SW 1271 (cell line): ENCODE measurements around the gene ACOXL.
"Not testable (repeated sequence)": the region's sequence is repeated elsewhere in the genome, so short reads cannot be mapped to it uniquely, and the experiment has no call there.

ENCODE experiments used
- DNase-seq, 2 experiments: peaks; one replicate each; lab custom pipeline; 2025; lab: John Stamatoyannopoulos, UW

The ACOXL gene

DNA sequence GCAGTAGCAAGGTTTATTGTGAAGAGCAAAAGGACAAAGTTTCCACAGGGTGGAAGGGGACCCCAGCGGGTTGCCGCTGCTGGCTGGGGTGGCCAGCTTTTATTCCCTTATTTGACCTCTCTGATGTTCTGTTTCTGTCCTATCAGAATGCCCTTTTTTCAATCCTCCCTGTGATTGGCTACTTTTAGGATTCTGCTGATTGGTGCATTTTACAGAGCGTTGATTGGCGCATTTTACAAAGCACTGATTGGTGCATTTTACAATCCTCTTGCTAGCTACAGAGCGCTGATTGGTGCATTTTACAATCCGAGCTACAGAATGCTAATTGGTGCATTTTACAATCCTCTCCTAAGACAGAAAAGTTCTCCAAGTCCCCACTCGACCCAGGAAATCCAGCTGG is 123.5 kb downstream of the ACOXL start:
- not testable (repeated sequence) for DNase-seq

DNA sequence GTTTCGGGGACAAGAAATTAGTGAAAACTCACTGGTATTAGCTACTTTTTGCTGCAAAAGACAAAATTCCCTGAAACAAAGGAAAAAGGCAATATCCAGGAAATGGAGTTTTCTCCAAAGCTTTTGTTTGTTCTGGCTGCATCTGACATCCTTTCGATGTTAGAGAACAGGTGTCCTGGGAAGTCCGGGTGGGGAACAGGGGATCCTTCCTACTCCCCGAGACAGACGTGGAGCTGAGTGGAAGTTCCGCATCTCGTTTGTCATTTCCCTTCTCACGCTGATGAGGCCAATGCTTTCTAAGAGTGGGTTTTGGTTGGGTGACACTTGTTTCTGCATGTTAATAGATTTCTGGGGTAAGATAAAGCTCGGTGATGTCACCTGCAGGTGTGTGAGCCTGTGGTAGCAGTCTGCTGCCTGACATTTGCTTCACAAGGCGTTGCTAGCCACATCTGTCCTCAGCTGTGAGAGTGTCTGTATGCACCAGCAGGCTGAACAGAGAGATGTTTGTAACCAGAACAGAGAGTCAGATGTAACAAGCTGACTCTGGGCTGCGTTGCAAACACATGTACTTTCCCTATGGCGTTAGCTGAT is 125.9 kb downstream of the ACOXL start:
- DNase-seq, result no peak

DNA sequence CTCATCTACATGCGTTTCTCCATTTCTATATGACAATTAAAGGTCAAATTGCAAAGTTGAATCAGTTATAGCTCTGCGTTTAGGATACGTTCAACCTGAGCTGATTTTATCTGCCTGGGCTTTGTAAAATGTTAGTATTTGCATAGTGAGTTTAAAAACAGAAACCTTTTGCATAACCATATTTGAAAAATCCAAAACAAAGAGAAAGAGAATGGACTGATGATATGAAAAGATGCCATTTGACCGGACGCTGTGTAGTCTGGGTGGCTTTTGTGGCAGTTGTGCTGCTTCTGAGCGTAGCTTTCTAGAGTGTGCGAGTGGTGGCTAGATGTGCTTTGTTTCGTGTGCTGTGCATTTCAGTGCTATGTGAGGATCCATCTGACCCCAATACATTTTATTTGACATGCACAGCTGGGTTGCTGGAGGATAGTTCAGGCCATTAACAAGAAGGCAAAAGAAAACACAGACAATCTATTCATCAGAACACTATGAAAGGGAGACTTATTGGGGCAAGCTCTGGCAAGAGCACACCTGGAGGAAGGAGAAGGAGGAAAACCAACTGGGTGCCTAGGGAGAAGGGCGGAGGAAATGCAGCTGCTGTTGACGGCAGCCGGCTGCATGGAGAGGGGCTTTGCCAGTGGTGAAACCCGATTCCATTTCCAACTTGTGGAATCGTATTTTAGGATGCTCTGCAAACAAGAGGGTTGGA is 126.8 kb downstream of the ACOXL start:
- DNase-seq, result no peak

- no peak for DNase-seq
Measured at GRCh38 chr2:110860630-110861029, 128.3 kb downstream of the ACOXL start.

GRCh38 chr2:110861616-110862260 is 129.4 kb downstream of the ACOXL start:
- DNase-seq, result no peak

- no peak for DNase-seq
Measured at GRCh38 chr2:110863726-110864125, 131.4 kb downstream of the ACOXL start.

DNA sequence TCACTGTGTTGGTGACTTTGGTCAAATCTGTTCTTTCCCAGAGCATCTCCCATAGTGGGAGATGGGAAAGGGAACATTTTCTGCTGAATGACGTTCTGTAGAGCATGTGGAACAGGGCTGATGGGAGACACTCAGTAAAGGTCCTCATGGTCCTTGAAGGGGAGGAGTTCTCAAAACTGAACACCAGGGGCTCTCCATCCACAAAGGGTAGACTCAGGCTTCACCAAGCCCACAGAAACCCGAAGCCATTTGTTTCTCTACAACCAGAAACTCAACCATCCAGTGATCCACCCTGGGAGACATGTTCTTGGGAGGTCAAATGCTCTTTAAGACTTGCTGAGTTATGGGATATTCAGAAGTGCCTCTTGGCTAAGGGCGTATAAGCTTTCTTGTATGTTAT is 131.8 kb downstream of the ACOXL start:
- DNase-seq, result no peak

GRCh38 chr2:110864731-110865130 is 132.4 kb downstream of the ACOXL start:
- DNase-seq, result no peak

DNA sequence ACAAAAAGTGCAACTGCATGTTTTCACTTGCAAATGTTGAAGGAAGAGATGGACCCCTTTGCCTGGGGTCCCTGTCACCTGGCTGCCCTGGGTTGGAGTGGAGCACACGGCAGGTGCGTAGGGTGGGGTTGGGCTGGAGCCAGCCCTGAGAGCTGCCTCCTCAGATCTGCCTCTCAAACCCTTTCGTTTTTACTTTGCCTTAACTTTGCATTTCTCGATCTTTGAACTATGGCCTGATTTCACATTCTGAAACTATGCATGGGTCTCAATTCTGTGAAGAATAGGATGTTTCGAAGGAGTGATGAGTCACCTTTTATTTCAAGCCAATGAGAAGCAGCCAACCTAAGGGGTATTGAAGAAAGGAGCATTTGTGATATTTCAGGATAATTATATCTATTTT is 132.8 kb downstream of the ACOXL start:
- no peak for DNase-seq

GRCh38 chr2:110866045-110866444 is 133.7 kb downstream of the ACOXL start:
- DNase-seq, result no peak

DNA sequence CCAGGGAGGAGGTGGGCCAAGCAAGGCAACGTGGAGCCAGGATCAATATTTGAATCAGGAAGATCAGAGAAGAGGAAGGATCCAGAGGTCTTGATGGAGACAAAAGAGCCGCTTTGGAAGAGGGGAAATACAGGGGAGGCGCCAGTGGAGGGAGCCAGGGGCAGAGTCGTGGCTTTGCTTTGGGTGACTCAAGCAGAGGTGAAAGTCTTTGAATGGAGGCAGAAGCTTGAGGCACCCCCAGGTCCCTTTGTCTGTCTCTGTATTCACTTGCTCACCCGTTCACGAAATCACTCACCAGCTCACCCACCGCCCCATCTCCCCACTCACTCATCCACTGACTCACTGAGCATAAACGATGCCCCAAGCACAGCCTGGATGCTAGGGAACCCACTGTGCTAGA is 134.1 kb downstream of the ACOXL start:
- no peak for DNase-seq

GRCh38 chr2:110867078-110867477 is 134.7 kb downstream of the ACOXL start:
- no peak for DNase-seq

DNA sequence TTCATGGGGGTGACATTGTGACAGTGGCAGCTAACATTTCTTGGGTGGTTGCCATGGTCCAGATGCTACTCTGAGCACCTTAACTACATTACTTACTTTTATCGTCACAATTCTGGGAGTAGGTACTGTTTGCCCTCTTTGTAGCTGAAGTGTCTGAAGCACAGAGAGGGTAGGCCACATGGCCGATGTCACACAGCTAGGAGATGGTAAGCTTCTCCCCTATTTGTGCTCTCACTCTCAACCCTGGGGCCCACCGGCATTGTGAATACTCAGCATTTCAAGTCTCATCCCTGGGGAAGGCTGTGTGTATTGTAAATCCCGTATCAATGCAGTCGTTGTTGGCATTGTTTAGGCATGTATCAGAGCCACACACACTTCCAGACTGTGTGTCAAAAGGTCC is 136.6 kb downstream of the ACOXL start:
- DNase-seq, result no peak

GRCh38 chr2:110869472-110870446 is 137.4 kb downstream of the ACOXL start:
- no peak for DNase-seq

DNA sequence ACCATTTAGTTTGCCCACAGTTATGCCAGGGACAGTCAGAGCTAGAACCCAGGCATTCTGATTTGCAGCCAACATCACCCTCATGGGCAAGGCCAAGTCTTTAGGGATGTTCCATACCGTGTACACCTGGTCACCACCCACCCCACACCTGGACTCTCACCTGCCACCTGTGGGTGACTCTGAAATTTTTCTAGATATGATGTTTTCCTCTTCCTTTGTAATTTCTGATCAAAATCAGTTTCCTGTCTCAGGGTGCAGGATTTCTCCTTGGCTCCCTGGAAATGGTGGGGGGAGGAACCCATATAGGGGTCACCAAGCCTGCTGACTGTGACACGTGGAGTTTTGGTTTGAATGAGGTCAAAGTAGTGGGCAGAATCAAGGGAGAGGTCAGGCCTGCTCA is 138.2 kb downstream of the ACOXL start:
- DNase-seq, result no peak

- no peak for DNase-seq
Measured at GRCh38 chr2:110871637-110872036, 139.3 kb downstream of the ACOXL start.

GRCh38 chr2:110872521-110872920 is 140.1 kb downstream of the ACOXL start:
- DNase-seq, result no peak

- no peak for DNase-seq
Measured at GRCh38 chr2:110873056-110873502, 140.7 kb downstream of the ACOXL start.

GRCh38 chr2:110873597-110874452 is 141.5 kb downstream of the ACOXL start:
- no peak for DNase-seq

DNA sequence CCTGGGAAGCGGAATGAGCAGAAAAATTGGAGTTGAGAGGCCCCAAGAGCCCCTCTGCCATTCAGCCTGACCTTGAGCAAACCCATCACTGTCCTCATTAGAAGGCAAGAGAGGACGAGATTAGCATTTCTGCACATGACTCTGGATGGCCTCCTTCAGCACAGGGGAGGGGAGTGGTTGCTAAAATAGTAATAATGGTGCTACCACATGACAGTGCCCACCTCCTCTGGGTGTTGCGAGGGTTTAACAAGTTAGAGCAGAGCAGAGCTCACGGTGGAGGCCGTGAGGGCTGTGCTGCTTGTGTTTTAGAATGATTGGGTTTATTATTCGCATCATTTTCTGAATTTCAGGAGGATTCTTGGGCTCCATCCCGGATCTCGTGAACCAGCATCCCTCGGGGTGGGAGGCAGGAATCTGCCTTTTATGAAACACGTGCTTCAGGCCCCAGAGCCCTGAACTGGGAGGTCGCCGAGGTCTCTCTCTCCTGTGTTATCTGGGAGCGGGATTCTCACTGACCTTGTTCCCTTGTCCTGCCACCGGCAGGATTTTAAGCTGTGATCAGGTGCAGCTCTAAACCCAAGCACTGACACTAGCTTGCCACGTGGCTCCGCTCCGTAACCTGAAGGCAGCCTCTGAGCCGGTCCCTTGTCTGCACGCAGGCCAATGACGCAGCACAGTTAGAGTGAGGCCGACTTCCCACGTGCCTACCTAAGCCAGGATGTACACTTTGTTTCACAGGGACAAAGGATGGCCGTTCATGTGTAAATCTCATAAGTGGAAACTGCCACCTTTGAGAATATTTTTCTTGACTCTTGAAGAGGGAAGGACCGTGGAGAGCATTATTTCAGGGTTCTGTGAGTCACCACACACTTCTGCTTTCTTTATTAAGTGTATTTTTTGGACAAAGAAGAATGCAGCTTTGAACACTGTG is 142.3 kb downstream of the ACOXL start:
- no peak for DNase-seq
